CD4-positive, alpha-beta memory T cell (primary cell): ENCODE results near the gene ACO1. TPM values are rescaled to one million over a fixed set of nuclear protein-coding genes. Genes with fewer than 3 reads are reported as not detected.

ENCODE experiments used
- CTCF ChIA-PET: fragments of 350-600 bp; sonication (Branson Sonifier 250); formaldehyde crosslinking; loops from one replicate; lab custom pipeline; 2021; ENCODE audit warnings: inconsistent platforms; ENCODE audit not compliant: partially characterized antibody; lab: Charles Lee
- POLR2A ChIA-PET: fragments of 350-600 bp; sonication (Branson Sonifier 250); formaldehyde crosslinking; loops from one replicate; lab custom pipeline; 2021; ENCODE audit not compliant: partially characterized antibody; lab: Charles Lee
- DNase-seq, 5 donors: peaks; one replicate each; pipeline versions ENCODE4 v3.0.0 to v3.0.0-alpha.2; 2020 to 2022; ENCODE audit warnings: mixed read lengths in 1 of 5
- H3K27ac ChIP-seq: one replicate; pipeline ENCODE4 v1.7.0; 2013; ENCODE audit warnings: low read depth, low read length
- H3K27me3 ChIP-seq: 2 replicates; pipeline ENCODE4 v1.7.0; 2013; ENCODE audit warnings: mild to moderate bottlenecking, low read length, moderate library complexity; ENCODE audit not compliant: insufficient read depth
- H3K36me3 ChIP-seq: 2 replicates; pipeline ENCODE4 v1.7.0; 2013; ENCODE audit warnings: mild to moderate bottlenecking, low read length, moderate library complexity; ENCODE audit not compliant: insufficient read depth
- H3K4me1 ChIP-seq: 2 replicates; pipeline ENCODE4 v1.7.0; 2013; ENCODE audit warnings: mild to moderate bottlenecking, low read length, moderate library complexity; ENCODE audit not compliant: insufficient read depth
- H3K4me3 ChIP-seq, 2 donors: one replicate each; pipeline ENCODE4 v1.7.0; 2013; ENCODE audit warnings: low read length in 2 of 2, mild to moderate bottlenecking in 1 of 2
- H3K9me3 ChIP-seq, 2 donors: one replicate each; pipeline ENCODE4 v1.7.0; 2013; ENCODE audit warnings: low read length in 2 of 2, control low read depth in 1 of 2; ENCODE audit not compliant: control insufficient read depth in 1 of 2
- H3K27ac Mint-ChIP-seq, 7 donors: one replicate each; pipeline ENCODE4 v1.8.0; 2020 to 2021; ENCODE audit warnings: mixed read lengths in 7 of 7, mild to moderate bottlenecking in 6 of 7, inconsistent platforms in 3 of 7, moderate library complexity in 3 of 7
- H3K27me3 Mint-ChIP-seq, 2 donors: one replicate each; pipeline ENCODE4 v1.8.0; 2020 to 2021; ENCODE audit warnings: mixed read lengths in 2 of 2
- H3K36me3 Mint-ChIP-seq, 2 donors: one replicate each; pipeline ENCODE4 v1.8.0; 2020 to 2021; ENCODE audit warnings: mixed read lengths in 2 of 2, inconsistent platforms in 1 of 2, mild to moderate bottlenecking in 1 of 2
- H3K4me1 Mint-ChIP-seq, 4 donors: one replicate each; pipeline ENCODE4 v1.8.0; 2020 to 2021; ENCODE audit warnings: mixed read lengths in 4 of 4, mild to moderate bottlenecking in 1 of 4
- H3K4me3 Mint-ChIP-seq, 8 donors: one replicate each; pipeline ENCODE4 v1.8.0; 2020 to 2021; ENCODE audit warnings: mixed read lengths in 8 of 8, mild to moderate bottlenecking in 7 of 8, moderate library complexity in 6 of 8, inconsistent platforms in 3 of 8
- H3K9me3 Mint-ChIP-seq, 8 donors: one replicate each; pipeline ENCODE4 v1.8.0; 2020 to 2021; ENCODE audit warnings: mixed read lengths in 8 of 8, mild to moderate bottlenecking in 5 of 8, inconsistent platforms in 3 of 8, moderate library complexity in 1 of 8
- intact Hi-C: fragments of 100-400 bp; cut with micrococcal nuclease; formaldehyde crosslinking; loops from one replicate; pipeline ENCODE4 v1.15.1; 2023
- polyA plus RNA-seq, 2 donors: library from polyadenylated mRNA; unstranded; fragments of 300-500 nt; fragmentation: Illumina TruSeq; gene quantifications; one replicate each; pipeline ENCODE4 v1.2.3, GENCODE V29; 2021
- total RNA-seq, 2 experiments: library from RNA; stranded (reverse); gene quantifications; one replicate each; pipeline ENCODE4 v1.2.3, GENCODE V29; 2021

Gene ACO1
- total and polyA plus RNA-seq, 4 experiments from 2014 or later, result 7.9 to 11.9 (median 9.2) TPM

DNA sequence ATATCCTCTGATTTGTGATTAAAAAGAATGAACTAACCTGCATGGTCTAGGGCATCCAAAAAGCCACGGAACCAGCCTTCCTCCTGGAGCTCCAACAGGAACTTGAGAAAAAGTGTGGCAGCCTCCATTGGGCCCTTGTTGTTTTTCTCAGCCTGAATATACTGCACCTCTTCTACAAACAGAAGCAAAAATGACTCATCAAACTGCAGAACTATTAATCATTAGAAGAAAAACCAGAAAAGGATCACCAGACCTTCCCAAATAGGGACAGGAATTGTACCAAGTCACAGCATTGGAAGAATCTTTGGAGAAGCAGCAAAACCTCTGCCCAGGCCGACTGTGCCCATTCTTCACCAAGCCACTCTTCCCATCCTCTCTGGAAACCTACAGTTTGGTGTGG lies 116.3 kb downstream of the ACO1 start:
- Mint-ChIP-seq H3K36me3 (peaks cover 39 to 50% of the 10 kb centered on the region in 2 donors), H3K4me1 (peaks cover 3 to 8% (median 5%) of the 10 kb centered on the region in 4 donors), H3K27ac (peak overlapping the region in 3 of 7 donors; percentile 8 to 57 (median 25)), H3K4me3 (no peak overlapping the region), H3K27me3 (no peaks in the 10 kb centered on the region), H3K9me3 (no peaks in the 10 kb centered on the region)
- no peaks in the 10 kb centered on the region for H3K4me1 ChIP-seq
- H3K9me3 ChIP-seq, result no peaks in the 10 kb centered on the region
- H3K36me3 ChIP-seq, result peaks cover 12% of the 10 kb centered on the region
- H3K27me3 ChIP-seq, result no peaks in the 10 kb centered on the region
- DNase-seq, result no peak
- POLR2A ChIA-PET, result no interaction called here
- no peak overlapping the region for H3K27ac ChIP-seq
- CTCF ChIA-PET, result interaction anchor here (2.5 kb wide), 1 partner anchor 122 kb away, joined by 8 read pairs; no protein-coding TSS in a partner anchor
- intact Hi-C loops, result no loop called here
- no peak overlapping the region for H3K4me3 ChIP-seq

DNA sequence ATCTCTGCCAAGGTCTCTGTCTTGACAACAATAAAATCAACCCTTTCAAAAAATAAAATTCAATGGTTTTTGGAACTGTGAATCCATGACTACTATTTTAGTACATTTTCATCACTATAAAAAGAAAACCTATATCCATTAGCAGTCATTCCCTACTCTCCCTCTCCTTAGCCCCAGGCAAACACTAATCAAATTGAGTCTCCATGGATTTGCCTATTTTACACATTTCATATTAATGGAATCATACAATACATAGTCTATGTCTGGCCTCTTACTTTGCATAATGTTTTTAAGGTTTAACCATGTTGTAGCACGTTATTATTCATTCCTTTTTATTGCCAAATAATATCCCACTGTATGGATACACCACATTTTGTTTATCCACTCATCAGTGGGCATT lies 117.4 kb downstream of the ACO1 start:
- H3K4me1 Mint-ChIP-seq, result peaks cover 3 to 16% (median 7%) of the 10 kb centered on the region in 4 donors
- Histone ChIP-seq H3K4me3 (no peak overlapping the region), H3K9me3 (no peaks in the 10 kb centered on the region), H3K27ac (no peak overlapping the region), H3K27me3 (no peaks in the 10 kb centered on the region), H3K4me1 (no peaks in the 10 kb centered on the region), H3K36me3 (peaks cover 12% of the 10 kb centered on the region)
- POLR2A ChIA-PET, result interaction anchor here (1.2 kb wide), 1 partner anchor 24 kb away, joined by 3 read pairs; the partner anchor contains the start of gene RIGI
- no peak overlapping the region for H3K27ac Mint-ChIP-seq
- intact Hi-C loops, result no loop called here
- H3K36me3 Mint-ChIP-seq, result peaks cover 28 to 39% of the 10 kb centered on the region in 2 donors
- no peaks in the 10 kb centered on the region for H3K27me3 Mint-ChIP-seq
- DNase-seq, result no peak
- H3K9me3 Mint-ChIP-seq, result no peaks in the 10 kb centered on the region
- no peak overlapping the region for H3K4me3 Mint-ChIP-seq
- CTCF ChIA-PET, result no interaction called here

GRCh38 chr9:32502464-32502863 lies 118.0 kb downstream of the ACO1 start:
- H3K4me1 ChIP-seq, result no peaks in the 10 kb centered on the region
- POLR2A ChIA-PET, result interaction anchor here (1.2 kb wide), 1 partner anchor 23 kb away, joined by 3 read pairs; the partner anchor contains the start of gene RIGI
- Mint-ChIP-seq H3K27me3 (no peaks in the 10 kb centered on the region), H3K9me3 (no peaks in the 10 kb centered on the region), H3K4me3 (no peak overlapping the region), H3K36me3 (peaks cover 27 to 38% of the 10 kb centered on the region in 2 donors), H3K27ac (peak overlapping the region in 6 of 7 donors; percentile 17 to 82 (median 54)), H3K4me1 (peaks cover 3 to 16% (median 7%) of the 10 kb centered on the region in 4 donors)
- DNase-seq, result no peak
- no peaks in the 10 kb centered on the region for H3K9me3 ChIP-seq
- intact Hi-C loops, result no loop called here
- H3K36me3 ChIP-seq, result peaks cover 12% of the 10 kb centered on the region
- no peak overlapping the region for H3K27ac ChIP-seq
- CTCF ChIA-PET, result no interaction called here
- no peaks in the 10 kb centered on the region for H3K27me3 ChIP-seq
- H3K4me3 ChIP-seq, result no peak overlapping the region

GRCh38 chr9:32503008-32503407 lies 118.6 kb downstream of the ACO1 start:
- H3K27me3 ChIP-seq, result no peaks in the 10 kb centered on the region
- ChIA-PET POLR2A (interaction anchor here (1.2 kb wide), 1 partner anchor 23 kb away, joined by 3 read pairs; the partner anchor contains the start of gene RIGI), CTCF (interaction anchor here (0.8 kb wide), 1 partner anchor 71 kb away, joined by 5 read pairs; no protein-coding TSS in a partner anchor)
- H3K4me3 Mint-ChIP-seq, result no peak overlapping the region
- H3K4me3 ChIP-seq, result no peak overlapping the region
- intact Hi-C loops, result no loop called here
- H3K27ac ChIP-seq, result no peak overlapping the region
- H3K27me3 Mint-ChIP-seq, result no peaks in the 10 kb centered on the region
- no peaks in the 10 kb centered on the region for H3K9me3 ChIP-seq
- no peak for DNase-seq
- peaks cover 11% of the 10 kb centered on the region for H3K36me3 ChIP-seq
- peaks cover 7 to 16% (median 9%) of the 10 kb centered on the region in 4 donors for H3K4me1 Mint-ChIP-seq
- H3K9me3 Mint-ChIP-seq, result no peaks in the 10 kb centered on the region
- H3K4me1 ChIP-seq, result no peaks in the 10 kb centered on the region
- peak overlapping the region; percentile 3 to 82 (median 63) for H3K27ac Mint-ChIP-seq
- peaks cover 25 to 36% of the 10 kb centered on the region in 2 donors for H3K36me3 Mint-ChIP-seq

Other genes starting within 250 kb of the ACO1 start
- 10 to 100 TPM; 29.0 to 32.0 TPM for gene RIGI, start 141.6 kb downstream of the ACO1 start, total RNA-seq
- 10 to 100 TPM; 19.4 to 22.1 TPM for gene RIGI, start 141.6 kb downstream of the ACO1 start, polyA plus RNA-seq
- 10 to 100 TPM; 32.1 to 37.8 TPM for gene SMIM27, start 167.7 kb downstream of the ACO1 start, total RNA-seq
- gene SMIM27, start 167.7 kb downstream of the ACO1 start, polyA plus RNA-seq, result 100 to 1,000 TPM in 1 of 2 donors, 10 to 100 TPM in 1; 42.4 to 115 TPM
- 10 to 100 TPM; 24.1 to 24.6 TPM for gene TOPORS, start 167.9 kb downstream of the ACO1 start, total RNA-seq
- 10 to 100 TPM; 24.4 to 32.4 TPM for gene TOPORS, start 167.9 kb downstream of the ACO1 start, polyA plus RNA-seq
- 10 to 100 TPM; 18.2 to 21.0 TPM for gene NDUFB6, start 188.5 kb downstream of the ACO1 start, total RNA-seq
- 10 to 100 TPM; 65.4 to 83.7 TPM for gene NDUFB6, start 188.5 kb downstream of the ACO1 start, polyA plus RNA-seq